AG10803 (cell line): ENCODE data around the gene NCCRP1.

Experiments used
- DNase-seq: peaks from one replicate; pipeline ENCODE4 v3.0.0; 2010; ENCODE audit warnings: low read depth
- H3K4me3 ChIP-seq: 2 replicates; pipeline ENCODE4 v1.5.1; 2011; ENCODE audit warnings: mild to moderate bottlenecking, low read length, control low read depth
- CTCF ChIP-seq: conservative IDR thresholded peaks from 2 replicates; pipeline ENCODE4 v1.5.1; 2011; ENCODE audit warnings: mild to moderate bottlenecking, low read length, control low read depth, inconsistent platforms

Gene NCCRP1

GRCh38 chr19:39224910-39225309 lies 28.1 kb downstream of the NCCRP1 start:
- no peak overlapping the region for H3K4me3 ChIP-seq
- no peak for TF ChIP-seq CTCF
- no peak for DNase-seq

- DNase-seq = no peak
- TF ChIP-seq CTCF = no peak
Observed at GRCh38 chr19:39230096-39230764, 33.5 kb downstream of the NCCRP1 start.

GRCh38 chr19:39232708-39233107 lies 35.9 kb downstream of the NCCRP1 start:
- no peak overlapping the region for H3K4me3 ChIP-seq
- DNase-seq = no peak
- no peak for TF ChIP-seq CTCF

More at GRCh38 chr19:39230096-39230764, 33.5 kb downstream of the NCCRP1 start:
- no peak overlapping the region for H3K4me3 ChIP-seq

- no peak for TF ChIP-seq CTCF
- no peak for DNase-seq
- H3K4me3 ChIP-seq = no peak overlapping the region
Observed at GRCh38 chr19:39236527-39236926, 39.8 kb downstream of the NCCRP1 start.

- H3K4me3 ChIP-seq = no peak overlapping the region
- DNase-seq = no peak
Observed at GRCh38 chr19:39237200-39238184, 40.7 kb downstream of the NCCRP1 start.

GRCh38 chr19:39238209-39238608 lies 41.4 kb downstream of the NCCRP1 start:
- DNase-seq = no peak
- no peak for TF ChIP-seq CTCF
- H3K4me3 ChIP-seq = no peak overlapping the region

More at GRCh38 chr19:39237200-39238184, 40.7 kb downstream of the NCCRP1 start:
- no peak for TF ChIP-seq CTCF

- H3K4me3 ChIP-seq = no peak overlapping the region
- DNase-seq = no peak
- TF ChIP-seq CTCF = no peak
Observed at GRCh38 chr19:39238944-39239343, 42.2 kb downstream of the NCCRP1 start.
